Measurements from ENCODE around the gene NTMT1.
"Not testable (repeated sequence)": the region's sequence is repeated elsewhere in the genome, so short reads cannot be mapped to it uniquely, and the experiment has no call there.

The NTMT1 gene, protein sequence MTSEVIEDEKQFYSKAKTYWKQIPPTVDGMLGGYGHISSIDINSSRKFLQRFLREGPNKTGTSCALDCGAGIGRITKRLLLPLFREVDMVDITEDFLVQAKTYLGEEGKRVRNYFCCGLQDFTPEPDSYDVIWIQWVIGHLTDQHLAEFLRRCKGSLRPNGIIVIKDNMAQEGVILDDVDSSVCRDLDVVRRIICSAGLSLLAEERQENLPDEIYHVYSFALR

DNA sequence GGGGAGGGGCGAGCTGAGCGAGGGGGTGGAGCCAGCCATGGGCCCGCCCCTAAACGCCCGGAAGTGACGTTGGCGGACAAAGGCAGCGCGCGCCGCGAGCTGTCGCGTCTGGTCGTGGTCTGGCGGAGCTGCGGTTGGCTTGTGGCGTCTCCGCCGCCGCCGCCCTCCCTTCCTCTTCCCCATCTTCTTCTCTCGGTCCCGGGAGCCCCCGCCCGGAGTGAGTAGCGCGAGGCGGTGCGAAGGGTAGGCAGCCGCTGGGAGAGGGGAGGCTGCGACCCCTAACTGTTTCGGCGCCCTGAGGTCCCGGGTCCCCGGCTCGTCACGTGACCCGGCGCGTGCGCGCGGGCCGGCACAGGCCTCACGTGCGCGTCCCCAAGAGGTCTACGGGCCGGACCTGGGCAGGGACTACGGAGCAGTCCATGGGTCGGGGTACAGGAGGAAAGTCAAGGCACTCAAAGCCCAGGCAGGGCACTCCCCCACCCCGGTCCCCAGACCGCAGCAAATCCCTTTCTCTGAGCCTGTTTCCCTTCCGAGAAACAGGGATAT is at the start of gene NTMT1:
NTMT1 (plus strand) TSS at position 85 of the 546 bp plus-strand sequence. CDS start 6,541 bp downstream, outside the sequence.
- DNase-seq: peak; percentile 55

DNA sequence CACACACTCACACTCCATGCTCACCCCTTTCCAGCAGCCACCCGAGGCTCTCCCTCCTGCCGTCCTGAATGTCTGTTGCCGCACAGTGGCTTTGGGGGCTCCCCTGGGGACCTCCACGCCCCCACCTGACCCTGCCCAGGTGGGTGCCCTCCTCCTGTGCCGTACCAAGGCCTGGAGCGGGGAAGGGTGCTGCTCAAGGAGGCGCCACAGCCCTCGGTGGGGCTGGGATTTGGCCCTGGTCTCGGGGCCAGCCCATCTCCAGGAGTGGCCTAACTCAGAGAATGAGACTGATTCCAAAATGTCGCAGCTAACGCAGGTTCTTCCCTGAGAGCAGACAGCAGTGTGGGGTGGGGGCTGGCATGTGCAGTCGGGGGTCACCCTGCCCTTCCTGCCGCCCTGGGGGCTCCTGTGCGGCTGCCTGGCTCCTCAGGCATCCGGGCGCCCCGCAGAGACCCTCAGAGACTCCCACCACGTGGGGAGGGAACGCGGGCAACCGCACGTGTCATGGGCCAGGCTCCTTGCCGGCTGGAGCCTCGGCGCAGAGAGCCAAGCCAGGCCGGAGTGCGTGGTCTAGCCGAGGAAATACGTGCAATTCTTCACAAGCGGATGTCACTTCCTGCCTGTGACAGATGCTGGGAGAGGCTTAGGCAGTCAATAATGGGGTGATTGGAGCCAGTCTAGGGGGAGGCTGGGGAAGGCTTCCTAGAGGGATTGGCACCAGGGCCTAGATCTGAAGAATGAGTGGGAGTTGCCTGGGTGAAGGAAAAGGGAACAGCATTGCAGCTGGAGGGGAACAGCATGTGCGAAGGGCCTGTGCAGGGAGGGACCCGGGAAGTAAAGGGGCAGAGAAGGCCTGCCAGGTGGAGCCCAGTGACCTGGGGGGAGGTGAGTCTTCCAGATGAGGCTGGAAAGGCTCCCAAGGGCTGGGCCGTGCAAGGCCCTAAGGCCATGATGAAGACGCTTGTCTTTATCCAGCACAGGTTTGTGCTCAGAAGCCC is 49.1 kb upstream of the NTMT1 start:
- DNase-seq: no peak

DNA sequence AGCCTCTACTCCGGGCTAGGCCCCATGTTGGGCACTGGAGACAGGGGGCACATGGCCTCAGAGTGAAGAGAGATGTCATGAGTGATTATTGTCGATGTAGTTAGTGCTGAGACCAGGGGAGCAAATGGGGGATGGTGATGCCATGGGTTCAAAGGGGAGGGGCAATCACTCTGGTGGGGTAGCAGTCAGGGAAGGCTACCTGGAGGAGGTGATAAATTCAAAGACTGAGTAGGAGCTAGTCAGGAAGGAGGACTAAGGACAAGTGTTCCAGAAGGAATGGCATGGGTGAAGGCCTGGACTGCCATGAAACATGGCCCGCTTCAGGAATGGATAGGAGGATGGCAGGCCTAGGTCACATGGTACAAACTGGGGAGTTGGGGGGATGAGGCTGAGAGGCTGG is 46.7 kb upstream of the NTMT1 start:
- no peak for DNase-seq

DNA sequence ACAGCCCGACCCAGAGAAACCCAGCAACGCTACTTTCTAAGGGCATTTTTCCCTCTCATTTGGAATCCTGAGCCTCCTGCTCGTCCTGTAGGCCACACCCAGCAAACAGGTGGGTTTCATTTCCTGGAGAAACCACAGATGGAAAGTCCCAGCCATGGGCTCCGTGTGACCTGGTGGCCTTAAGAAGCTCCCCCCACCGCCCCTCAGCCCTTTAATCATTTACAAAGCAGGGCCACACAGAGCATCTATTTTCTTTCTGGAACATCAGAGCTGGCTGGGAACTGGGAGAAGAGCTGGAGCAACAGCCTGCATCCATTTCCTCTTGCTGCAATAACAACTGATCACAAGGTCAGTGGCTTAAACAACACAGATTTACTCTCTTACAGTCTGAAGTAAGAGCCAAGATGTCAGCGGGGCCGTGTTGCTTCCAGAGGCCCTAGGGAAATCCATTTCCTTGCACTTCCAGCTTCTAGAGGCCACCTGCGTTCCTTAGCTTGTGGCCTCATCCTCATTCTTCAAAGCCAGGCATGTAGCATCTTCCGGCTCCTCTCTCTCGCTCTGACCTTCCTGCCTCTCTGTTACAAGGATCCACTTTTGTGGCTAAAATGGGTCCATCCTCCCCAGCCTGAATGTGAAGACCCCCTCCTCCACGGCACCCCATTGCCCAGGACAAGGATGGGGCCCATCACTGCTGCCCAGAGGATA is 45.6 kb upstream of the NTMT1 start:
- DNase-seq: no peak

DNA sequence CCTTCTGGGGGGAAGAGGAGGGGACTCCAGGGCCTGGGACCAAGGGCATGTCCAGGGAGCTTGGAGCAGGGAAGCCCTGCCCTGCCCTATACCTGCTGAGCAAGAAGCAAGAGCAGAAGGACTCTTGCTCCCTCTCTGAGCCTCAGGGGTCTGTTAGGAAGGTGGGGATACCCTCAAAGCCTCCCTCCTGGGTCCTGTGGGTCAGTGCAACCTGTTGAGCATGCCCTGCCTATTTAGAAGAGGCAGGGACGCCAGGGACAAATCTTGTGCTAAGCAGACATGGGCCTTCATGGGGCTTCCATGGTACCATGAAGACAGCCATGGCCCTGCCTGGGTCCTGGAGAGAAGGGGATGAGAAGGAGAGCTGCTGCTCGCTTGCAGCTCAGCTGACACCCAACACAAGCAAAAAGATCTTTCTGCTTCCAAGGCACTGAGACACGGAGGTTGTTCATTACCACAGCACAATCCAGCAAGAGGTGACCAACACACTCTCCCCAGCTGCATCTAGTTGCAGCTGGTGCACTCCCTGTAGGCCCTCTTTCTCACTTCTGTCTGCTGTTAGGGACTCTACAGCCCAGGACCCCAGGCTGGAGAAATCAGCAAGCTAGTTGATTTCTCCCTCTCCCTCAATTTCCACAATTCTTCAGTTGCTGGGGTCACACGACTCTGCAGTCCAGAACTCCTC is 44.3 kb upstream of the NTMT1 start:
- DNase-seq: no peak

DNA sequence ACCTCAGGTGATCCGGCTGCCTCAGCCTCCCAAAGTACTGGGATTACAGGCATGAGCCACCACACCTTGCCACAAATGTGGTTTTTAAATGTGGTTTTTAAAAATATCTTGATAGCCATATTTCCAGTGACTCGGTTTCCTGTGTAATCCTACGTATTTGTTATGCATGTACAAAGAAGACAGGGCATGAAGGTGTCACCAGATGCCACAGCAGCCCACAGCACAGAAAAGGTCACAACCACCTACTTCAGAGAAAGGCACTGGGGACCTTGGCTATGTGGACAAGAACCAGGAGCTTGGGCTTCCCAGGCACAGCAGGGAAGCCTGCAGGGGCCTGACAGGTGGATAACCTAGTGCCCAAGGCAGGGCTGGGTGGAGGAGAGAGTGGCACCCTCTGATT is 43.1 kb upstream of the NTMT1 start:
- no peak for DNase-seq

DNA sequence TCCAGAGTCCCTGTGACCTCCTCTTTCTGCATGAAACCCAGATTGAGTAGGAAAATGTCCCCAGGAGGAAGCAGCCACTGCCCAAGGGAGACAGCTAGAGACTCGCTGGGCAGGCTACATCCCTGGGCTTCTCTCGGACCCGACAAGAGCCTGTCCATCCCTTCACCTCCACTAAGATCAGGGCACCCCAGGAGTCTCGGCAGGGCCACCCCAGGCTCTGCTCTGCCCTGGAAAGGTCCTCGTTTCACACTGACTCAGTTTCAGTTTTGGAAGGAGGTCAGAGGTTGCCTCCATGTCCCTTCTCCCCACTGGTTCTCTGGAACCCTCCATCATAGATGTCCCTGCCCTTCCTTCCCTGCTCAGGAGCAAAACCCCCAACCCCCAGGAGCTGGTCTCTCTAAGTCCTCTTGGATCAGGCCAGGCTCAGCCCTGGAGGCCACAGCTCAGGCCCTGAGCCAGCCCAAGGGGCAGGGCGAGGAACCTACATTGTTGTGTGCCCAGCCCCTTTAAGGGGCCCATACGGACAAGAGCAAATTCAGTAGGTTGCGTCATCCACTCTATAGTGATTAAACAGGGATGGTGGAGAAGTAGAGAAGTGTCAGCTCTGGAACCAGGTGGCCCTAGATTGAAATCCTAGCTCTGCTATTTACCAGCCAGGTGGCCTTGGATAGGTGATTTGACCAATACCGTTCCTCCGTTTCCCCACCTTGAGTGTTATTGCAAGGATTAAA is 42.5 kb upstream of the NTMT1 start:
- DNase-seq: no peak

DNA sequence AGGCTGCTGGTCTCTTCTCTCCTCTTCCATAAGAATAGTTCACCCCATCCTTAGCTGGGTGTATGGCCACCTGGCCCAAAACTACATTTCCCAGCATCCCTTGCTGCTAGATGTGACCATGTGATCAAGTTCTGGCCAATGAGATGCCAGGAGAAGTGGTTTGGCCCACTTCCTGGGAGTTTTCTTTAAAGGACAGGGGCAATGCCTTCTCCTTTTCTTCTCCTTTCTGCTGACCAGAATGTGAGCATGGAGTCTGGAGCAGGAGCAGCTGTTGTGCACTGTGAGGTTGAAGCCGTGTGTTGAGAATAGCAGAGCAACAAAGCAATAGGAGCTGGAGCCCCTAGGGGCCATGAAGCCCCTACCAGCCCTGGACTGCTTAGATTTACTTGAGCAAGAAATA is 41.8 kb upstream of the NTMT1 start:
- DNase-seq: peak; percentile 25

DNA sequence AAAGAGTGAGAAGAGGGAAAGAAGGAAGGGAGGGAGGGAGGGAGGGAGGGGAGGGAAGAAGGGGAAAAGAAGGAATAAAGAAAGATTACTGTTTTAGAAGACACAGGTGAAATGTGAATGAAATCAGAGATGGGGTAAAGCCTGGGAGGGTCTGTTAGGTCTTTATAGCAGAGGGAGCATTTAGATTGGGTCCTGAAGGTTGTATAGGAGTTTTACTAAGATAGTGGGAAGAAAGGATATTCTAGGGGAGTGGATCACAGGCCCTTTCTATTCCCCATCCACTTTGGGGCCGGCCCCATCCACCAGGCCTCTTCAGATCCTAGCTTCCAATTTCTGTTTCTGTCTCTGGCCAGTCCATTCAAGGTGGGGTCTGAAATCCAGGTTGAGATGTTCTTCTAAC is 40.6 kb upstream of the NTMT1 start:
- DNase-seq: no peak

DNA sequence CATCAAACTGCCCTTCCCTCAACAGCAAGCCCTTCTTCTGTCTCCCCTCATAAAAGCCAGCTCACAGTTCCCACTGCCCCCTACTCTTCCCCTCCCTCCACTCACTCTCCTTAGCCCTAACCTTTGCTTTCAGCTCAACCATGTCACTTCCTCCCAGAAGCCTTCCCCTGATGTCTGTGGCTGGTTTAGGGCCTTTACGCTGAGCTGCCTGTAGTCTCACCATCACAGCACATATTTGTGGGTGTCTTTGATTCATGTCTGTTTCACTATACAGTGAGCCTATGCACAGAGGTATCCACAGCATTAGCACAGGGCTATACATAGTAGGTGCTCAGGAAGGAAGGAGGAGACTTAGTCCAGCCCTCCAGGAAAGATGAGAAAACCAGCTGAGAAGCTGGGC is 39.7 kb upstream of the NTMT1 start:
- no peak for DNase-seq

DNA sequence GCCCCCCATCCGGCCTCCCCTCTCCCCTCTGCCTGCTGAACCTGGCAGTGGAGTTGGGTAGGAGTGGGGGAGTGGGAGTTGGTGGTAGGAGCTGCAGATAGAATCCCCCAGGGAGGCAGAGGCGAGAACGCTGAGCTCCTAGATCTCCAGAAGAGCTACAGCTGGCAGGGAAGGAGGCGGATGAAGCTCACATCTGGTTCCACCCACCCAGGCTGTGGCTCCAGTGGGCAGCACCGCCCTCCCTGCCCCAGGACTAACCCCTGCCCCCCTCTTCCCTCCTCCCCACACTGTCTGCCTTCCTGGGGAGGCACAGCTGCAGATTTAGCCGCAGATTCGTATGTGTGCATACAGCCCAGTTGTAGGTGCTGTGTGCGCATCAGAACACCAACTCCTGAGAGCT is 39.3 kb upstream of the NTMT1 start:
- DNase-seq: no peak

DNA sequence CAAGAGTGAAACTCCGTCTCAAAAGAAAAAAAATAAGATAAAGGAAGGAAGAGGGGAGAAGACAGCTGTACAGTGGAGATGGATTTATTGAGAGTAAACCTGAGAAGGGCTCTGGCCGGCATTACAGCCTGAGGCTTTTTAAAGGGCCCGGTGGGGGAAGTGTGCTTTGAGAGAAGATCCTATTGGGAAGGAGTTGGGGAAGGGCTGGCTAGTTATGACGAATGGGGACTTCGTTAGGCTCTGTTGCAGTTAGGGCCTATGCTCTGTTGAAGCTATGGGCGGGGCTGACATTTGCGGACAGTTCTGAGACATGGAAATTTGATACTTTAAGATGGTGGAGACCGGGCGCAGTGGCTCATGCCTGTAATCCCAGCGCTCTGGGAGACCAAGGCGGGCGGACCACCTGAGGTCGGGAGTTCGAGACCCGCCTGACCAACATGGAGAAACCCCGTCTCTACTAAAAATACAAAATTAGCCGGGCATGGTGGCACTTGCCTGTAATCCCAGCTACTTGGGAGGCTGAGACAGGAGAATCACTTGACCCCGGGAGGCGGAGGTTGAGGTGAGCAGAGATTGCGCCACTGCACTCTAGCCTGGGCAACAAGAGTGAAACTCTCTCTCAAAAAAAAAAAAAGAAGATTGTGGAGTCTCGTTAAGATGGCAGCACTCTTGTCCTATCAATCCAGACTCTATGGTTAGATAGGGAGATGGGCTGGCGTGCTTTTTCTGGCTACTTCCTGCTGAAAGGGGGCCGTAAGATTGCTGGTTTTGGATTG is 38.3 kb upstream of the NTMT1 start:
- no peak for DNase-seq

DNA sequence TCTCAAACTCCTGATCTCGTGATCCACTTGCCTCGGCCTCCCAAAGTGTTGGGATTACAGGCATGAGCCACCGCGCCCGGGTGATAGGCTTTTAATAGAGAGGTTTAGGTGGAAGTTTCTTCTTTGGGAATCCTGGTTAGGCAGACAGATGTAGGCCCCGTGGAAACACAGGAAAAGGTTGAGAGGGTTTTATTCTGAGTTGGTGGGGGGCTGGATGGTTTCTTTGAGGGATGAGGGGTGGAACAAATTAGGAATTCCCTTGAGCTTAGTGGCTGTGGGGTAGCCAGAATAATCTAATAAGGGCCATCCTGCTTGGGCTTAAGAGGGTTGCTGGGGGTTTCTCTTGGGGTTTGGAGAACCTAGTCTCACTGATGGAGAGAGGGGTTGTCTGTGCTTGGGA is 35.5 kb upstream of the NTMT1 start:
- DNase-seq: no peak

DNA sequence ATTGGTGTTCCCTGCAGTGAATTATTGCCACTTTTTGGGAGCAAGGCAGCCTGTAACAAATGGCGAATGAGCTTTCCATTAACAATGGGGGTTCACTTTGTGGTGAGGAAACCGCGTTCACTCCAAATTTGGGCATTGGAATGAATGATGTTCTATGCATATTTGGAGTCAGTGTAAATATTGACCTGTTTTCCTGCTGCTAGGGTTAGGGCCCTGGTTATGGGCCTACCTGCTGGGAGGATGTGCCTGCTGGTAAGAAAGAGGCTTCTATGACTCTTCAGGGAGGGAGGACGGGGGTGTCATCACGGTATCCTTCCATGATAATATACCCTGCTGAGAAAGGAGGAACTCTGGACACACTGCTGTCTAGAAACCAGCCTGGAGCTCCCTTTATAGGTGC is 34.0 kb upstream of the NTMT1 start:
- no peak for DNase-seq

DNA sequence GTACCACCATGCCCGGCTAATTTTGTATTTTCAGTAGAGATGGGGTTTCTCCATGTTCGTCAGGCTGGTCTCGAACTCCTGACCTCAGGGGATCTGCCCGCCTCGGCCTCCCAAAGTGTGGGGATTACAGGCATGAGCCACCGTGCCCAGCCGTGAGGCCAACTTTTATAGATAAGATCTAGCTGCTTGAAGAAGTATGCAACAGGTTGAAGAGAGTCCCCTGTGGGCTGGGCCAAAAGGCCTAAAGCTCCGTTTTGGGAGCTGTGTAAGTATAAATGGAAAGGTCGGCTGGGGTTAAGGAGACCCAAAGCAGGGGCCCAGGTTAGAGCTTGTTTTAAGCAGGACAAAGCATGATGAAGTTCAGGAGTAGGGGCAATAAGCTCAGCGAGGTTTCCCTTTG is 33.2 kb upstream of the NTMT1 start:
- not testable (repeated sequence) for DNase-seq

DNA sequence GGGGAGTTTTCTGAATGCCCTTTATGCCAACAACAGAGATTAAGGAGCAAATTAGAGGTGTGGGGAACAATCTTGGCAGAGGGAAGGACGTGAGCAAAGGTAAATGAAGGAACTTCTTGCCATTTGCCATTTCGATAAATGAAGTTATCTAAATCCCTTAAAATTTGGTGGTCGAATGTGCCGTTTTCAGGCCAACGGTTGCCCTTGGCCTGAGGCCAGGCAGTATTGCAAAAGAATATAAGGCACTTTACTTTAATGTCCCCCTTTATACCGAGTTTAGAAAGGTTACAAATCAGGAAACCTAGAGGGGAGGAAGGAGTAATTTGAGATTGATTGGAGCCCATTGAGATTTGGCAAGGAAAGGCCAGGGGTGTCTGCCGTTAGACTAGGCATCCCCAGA is 31.3 kb upstream of the NTMT1 start:
- DNase-seq: no peak

DNA sequence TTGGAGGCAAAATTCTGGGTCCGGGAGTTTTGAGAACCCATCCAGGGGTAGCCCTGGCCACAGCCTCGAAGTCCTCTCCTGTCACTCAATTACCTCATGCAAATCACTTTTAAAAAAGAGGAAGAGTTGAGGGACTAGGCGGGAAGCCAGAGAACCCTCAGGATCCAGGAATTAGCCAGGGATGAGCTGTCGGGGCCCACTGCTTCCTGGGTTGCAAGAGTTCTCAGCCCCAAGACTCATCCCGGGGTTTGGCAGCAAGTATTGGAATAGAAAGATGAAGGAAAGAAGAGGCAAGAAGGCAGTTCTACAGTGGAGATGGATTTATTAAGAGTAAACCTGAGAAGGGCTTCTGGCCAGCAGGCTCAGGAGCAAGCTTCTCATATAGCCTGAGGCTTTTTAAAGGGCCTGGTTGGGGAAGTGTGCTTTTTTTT is 30.6 kb upstream of the NTMT1 start:
- DNase-seq: no peak

DNA sequence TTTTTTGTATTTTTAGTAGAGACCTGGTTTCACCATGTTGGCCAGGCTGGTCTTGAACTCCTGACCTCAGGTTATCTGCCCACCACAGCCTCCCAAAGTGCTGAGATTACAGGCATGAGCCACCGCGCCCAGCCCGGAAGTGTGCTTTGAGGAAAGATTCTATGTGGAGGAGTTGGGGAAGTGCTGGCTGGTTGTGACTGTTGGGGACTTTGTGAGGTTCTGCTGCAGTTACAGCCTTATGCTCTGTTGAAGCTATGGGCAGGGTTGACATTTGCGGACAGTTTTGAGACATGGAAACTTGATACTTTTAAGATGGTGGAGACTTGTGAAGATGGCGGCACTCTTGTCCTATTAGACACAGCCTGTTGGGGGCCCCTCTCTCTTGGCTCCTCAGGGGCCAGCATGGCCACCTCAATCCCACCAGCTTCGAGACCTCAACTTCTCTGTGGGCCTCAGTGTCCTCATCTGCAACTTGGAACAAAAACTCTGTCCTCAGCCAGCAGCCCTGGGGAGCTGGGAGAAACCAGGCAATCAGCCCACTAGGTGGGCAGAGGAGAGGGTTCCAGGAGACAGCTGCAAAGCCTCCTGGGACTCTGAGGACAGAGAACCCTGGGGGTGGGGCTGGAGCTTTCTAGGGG is 29.9 kb upstream of the NTMT1 start:
- DNase-seq: no peak

DNA sequence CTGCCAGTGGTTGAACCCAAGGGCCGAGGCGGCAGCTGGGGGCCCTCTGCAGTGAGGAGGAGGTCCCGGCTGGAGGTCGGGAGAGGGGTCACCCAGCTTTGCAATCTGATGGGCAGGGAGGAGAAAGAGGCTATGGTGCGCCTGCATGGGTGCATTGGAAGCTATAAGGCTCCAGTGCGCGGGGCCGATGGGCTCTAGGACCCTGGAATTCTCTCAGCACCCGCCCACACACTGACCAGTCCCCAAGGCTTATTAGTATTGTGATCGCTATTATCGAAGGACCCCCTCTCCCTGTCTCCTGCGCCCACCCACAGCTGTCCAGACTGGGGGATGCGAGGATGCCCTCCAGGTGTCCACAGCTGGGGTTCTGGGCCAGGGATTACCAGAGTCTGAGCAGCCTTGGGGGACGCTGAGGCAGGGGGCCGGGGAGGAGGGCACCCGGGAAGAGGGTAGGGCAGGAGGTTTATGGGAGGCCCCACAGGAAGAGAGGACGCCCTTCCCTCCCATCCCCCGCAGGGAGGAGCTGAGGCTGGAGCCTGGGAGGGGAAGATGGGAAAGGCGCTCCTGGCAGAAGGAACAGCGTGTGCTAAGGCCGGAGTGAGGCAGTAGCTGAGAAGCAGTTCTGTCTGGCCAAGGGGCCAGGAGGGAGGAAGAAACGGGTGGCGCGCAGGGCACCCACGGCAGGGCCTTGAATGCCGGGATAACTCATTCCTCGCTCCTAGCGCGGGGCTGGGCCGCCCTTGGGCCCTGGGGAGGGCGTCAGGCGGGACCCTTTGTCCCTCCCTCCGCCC is 29.2 kb upstream of the NTMT1 start:
- no peak for DNase-seq
